Measurements from ENCODE around the gene CCDC117.

Gene CCDC117

DNA sequence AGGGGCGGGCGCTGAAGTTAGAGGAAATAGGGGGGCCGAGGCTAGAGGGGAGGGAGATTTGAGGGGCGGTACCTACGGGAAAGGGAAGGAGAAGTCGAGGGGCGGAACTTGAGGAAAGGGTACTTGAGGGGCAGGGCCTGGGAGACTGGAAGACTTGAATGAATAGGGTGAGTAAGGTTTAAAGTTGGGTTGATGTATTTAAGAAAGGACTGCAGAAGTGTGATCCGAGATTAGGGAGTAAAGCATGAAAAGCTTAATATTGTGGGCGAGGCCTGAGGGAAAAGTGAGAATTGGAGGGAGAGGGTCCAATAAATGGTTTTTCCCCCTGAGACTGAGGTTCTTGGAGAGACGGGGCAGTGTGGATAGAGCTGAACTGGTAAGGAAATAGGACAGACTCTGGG is 29.9 kb upstream of the CCDC117 start:
- TF ChIP-seq RAD21 (IDR thresholded peaks at IDR 0.05; ENCODE audit: low read depth) (no peak), ZBTB7A (IDR thresholded peaks at IDR 0.05; ENCODE audit: low read depth) (no peak), YY1 (IDR thresholded peaks at IDR 0.05; ENCODE audit: low read depth) (no peak), FOXM1 (IDR thresholded peaks at IDR 0.05; ENCODE audit: borderline replicate concordance, low read depth) (no peak), REST (IDR thresholded peaks at IDR 0.05; ENCODE audit: low read depth) (no peak), USF1 (IDR thresholded peaks at IDR 0.05) (no peak), NFIC (IDR thresholded peaks at IDR 0.05) (no peak), TAF1 (IDR thresholded peaks at IDR 0.05; ENCODE audit: low read depth) (no peak), EP300 (IDR thresholded peaks at IDR 0.05; ENCODE audit: borderline replicate concordance) (no peak), TCF12 (IDR thresholded peaks at IDR 0.05; ENCODE audit: low read depth) (no peak), EGR1 (IDR thresholded peaks at IDR 0.05) (no peak)
- TF ChIP-seq, protein P1, sequence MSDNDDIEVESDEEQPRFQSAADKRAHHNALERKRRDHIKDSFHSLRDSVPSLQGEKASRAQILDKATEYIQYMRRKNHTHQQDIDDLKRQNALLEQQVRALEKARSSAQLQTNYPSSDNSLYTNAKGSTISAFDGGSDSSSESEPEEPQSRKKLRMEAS (IDR thresholded peaks at IDR 0.05) = no peak

- no peak for TF ChIP-seq REST (IDR thresholded peaks at IDR 0.05; ENCODE audit: low read depth)
- no peak for TF ChIP-seq CEBPB (IDR thresholded peaks at IDR 0.05)
- no peak for TF ChIP-seq EGR1 (IDR thresholded peaks at IDR 0.05)
- no peak for TF ChIP-seq USF1 (IDR thresholded peaks at IDR 0.05)
- TF ChIP-seq TEAD4 (IDR thresholded peaks at IDR 0.05) = no peak
- TF ChIP-seq, protein P1 (IDR thresholded peaks at IDR 0.05) = no peak
- TF ChIP-seq TCF12 (IDR thresholded peaks at IDR 0.05; ENCODE audit: low read depth) = no peak
- TF ChIP-seq FOXM1 (IDR thresholded peaks at IDR 0.05; ENCODE audit: borderline replicate concordance, low read depth) = no peak
- no peak for TF ChIP-seq TAF1 (IDR thresholded peaks at IDR 0.05; ENCODE audit: low read depth)
- TF ChIP-seq NFIC (IDR thresholded peaks at IDR 0.05) = no peak
- no peak for TF ChIP-seq EP300 (IDR thresholded peaks at IDR 0.05; ENCODE audit: borderline replicate concordance)
- TF ChIP-seq CREB1 (IDR thresholded peaks at IDR 0.05; ENCODE audit: low read depth) = no peak
Observed at GRCh38 chr22:28743852-28744251, 28.6 kb upstream of the CCDC117 start.

GRCh38 chr22:28750471-28750881 is 22.0 kb upstream of the CCDC117 start:
- TF ChIP-seq REST (IDR thresholded peaks at IDR 0.05; ENCODE audit: low read depth) (no peak), TEAD4 (IDR thresholded peaks at IDR 0.05) (no peak), ZBTB7A (IDR thresholded peaks at IDR 0.05; ENCODE audit: low read depth) (no peak), CEBPB (IDR thresholded peaks at IDR 0.05) (no peak), CREB1 (IDR thresholded peaks at IDR 0.05; ENCODE audit: low read depth) (no peak), EGR1 (IDR thresholded peaks at IDR 0.05) (no peak), EP300 (IDR thresholded peaks at IDR 0.05; ENCODE audit: borderline replicate concordance) (no peak), TCF12 (IDR thresholded peaks at IDR 0.05; ENCODE audit: low read depth) (no peak), USF1 (IDR thresholded peaks at IDR 0.05) (no peak), TAF1 (IDR thresholded peaks at IDR 0.05; ENCODE audit: low read depth) (no peak), FOXM1 (IDR thresholded peaks at IDR 0.05; ENCODE audit: borderline replicate concordance, low read depth) (no peak), NFIC (IDR thresholded peaks at IDR 0.05) (no peak), YY1 (IDR thresholded peaks at IDR 0.05; ENCODE audit: low read depth) (no peak)
- TF ChIP-seq, protein P1 (IDR thresholded peaks at IDR 0.05) = no peak
